WTC11 (cell line): ENCODE measurements around the gene PAN3. TPM values are rescaled to one million over a fixed set of nuclear protein-coding genes. Genes with fewer than 3 reads are reported as not detected.

Experiments
- ATAC-seq: fragments of 200-7000 bp; cut with Tn5 transposase; 2 replicates; pipeline ENCODE4 v1.10.0; 2021; ENCODE audit warnings: mild to moderate bottlenecking, moderate library complexity
- CTCF ChIA-PET: fragments of 300-600 bp; sonication (Branson Sonifier 250); formaldehyde crosslinking; loops from one replicate; lab custom pipeline; 2021; ENCODE audit warnings: antibody characterized with exemption; lab: Charles Lee
- POLR2A ChIA-PET: fragments of 350-600 bp; sonication (Branson Sonifier 250); formaldehyde crosslinking; loops from one replicate; lab custom pipeline; 2021; ENCODE audit warnings: antibody characterized with exemption; lab: Charles Lee
- DNase-seq: peaks from one replicate; pipeline ENCODE4 v3.0.0; 2021; ENCODE audit warnings: low spot score
- H3K27ac Mint-ChIP-seq: 2 replicates; pipeline ENCODE4 v1.8.0; 2021; ENCODE audit warnings: mixed read lengths
- H3K27me3 Mint-ChIP-seq: 2 replicates; pipeline ENCODE4 v1.8.0; 2021; ENCODE audit warnings: low read depth, mild to moderate bottlenecking, moderate library complexity, mixed read lengths
- H3K36me3 Mint-ChIP-seq: 2 replicates; pipeline ENCODE4 v1.8.0; 2021; ENCODE audit warnings: mixed read lengths
- H3K4me1 Mint-ChIP-seq: 2 replicates; pipeline ENCODE4 v1.8.0; 2022; ENCODE audit warnings: mixed read lengths
- H3K4me3 Mint-ChIP-seq: 2 replicates; pipeline ENCODE4 v1.8.0; 2021; ENCODE audit warnings: mild to moderate bottlenecking, moderate library complexity, mixed read lengths
- H3K9me3 Mint-ChIP-seq: 2 replicates; pipeline ENCODE4 v1.8.0; 2021; ENCODE audit warnings: mixed read lengths
- E2F1 ChIP-seq: sonication (generic); formaldehyde crosslinking; IDR thresholded peaks from 2 replicates; pipeline ENCODE4 v1.8.0; 2022; ENCODE audit warnings: mild to moderate bottlenecking, missing genetic modification reagents
- ELF4 ChIP-seq: sonication (generic); formaldehyde crosslinking; IDR thresholded peaks from 2 replicates; pipeline ENCODE4 v1.8.1; 2022; ENCODE audit warnings: low read depth, mild to moderate bottlenecking, moderate library complexity, missing genetic modification reagents
- HMGA2 ChIP-seq: fragments of 250-450 bp; sonication (Bioruptor Pico); IDR thresholded peaks from 2 replicates; pipeline ENCODE4 v1.4.0; 2021; ENCODE audit warnings: mild to moderate bottlenecking, moderate library complexity
- KAT7 ChIP-seq: sonication (generic); formaldehyde crosslinking; IDR thresholded peaks from 2 replicates; pipeline ENCODE4 v1.8.1; 2023; ENCODE audit warnings: missing genetic modification reagents, mild to moderate bottlenecking, borderline replicate concordance
- NFE2L1 ChIP-seq: sonication (generic); formaldehyde crosslinking; IDR thresholded peaks from 2 replicates; pipeline ENCODE4 v1.8.1; 2023; ENCODE audit warnings: missing genetic modification reagents
- NR1H2 ChIP-seq: sonication (generic); formaldehyde crosslinking; IDR thresholded peaks from 2 replicates; pipeline ENCODE4 v1.9.0; 2021; ENCODE audit warnings: mild to moderate bottlenecking, moderate library complexity, missing genetic modification reagents
- OVOL2 ChIP-seq: fragments of 250-450 bp; sonication (Bioruptor Pico); IDR thresholded peaks from 2 replicates; pipeline ENCODE4 v1.9.0; 2021; ENCODE audit warnings: mild to moderate bottlenecking, borderline replicate concordance
- PRRX2 ChIP-seq: fragments of 250-450 bp; sonication (Bioruptor Pico); IDR thresholded peaks from 2 replicates; pipeline ENCODE4 v1.8.0; 2021; ENCODE audit warnings: mild to moderate bottlenecking
- SMAD3 ChIP-seq: sonication (generic); formaldehyde crosslinking; IDR thresholded peaks from 2 replicates; pipeline ENCODE4 v1.8.0; 2022; ENCODE audit warnings: missing genetic modification reagents, mild to moderate bottlenecking, borderline replicate concordance
- SMAD4 ChIP-seq: sonication (generic); formaldehyde crosslinking; IDR thresholded peaks from 2 replicates; pipeline ENCODE4 v1.8.0; 2022; ENCODE audit warnings: mild to moderate bottlenecking, missing genetic modification reagents
- STAT6 ChIP-seq: sonication (generic); formaldehyde crosslinking; conservative IDR thresholded peaks from 2 replicates; pipeline ENCODE4 v1.8.1; 2023; ENCODE audit warnings: mild to moderate bottlenecking, low read depth, missing genetic modification reagents, moderate library complexity
- TP53 ChIP-seq: sonication (generic); formaldehyde crosslinking; IDR thresholded peaks from 2 replicates; pipeline ENCODE4 v1.8.1; 2023; ENCODE audit warnings: mild to moderate bottlenecking, missing genetic modification reagents
- ZNF232 ChIP-seq: sonication (generic); formaldehyde crosslinking; IDR thresholded peaks from 2 replicates; pipeline ENCODE4 v1.8.0; 2022; ENCODE audit warnings: mild to moderate bottlenecking, missing genetic modification reagents
- ZNF532 ChIP-seq: fragments of 250-450 bp; sonication (Bioruptor Pico); IDR thresholded peaks from 2 replicates; pipeline ENCODE4 v1.9.0; 2021; ENCODE audit warnings: mild to moderate bottlenecking, borderline replicate concordance
- total RNA-seq: library from RNA; stranded (reverse); gene quantifications from 3 replicates; pipeline ENCODE4 v1.2.3, GENCODE V29; 2021
- TF ChIP-seq, protein P1 (sequence below): sonication (generic); formaldehyde crosslinking; IDR thresholded peaks from 2 replicates; pipeline ENCODE4 v1.8.0; 2022; ENCODE audit warnings: mild to moderate bottlenecking, missing genetic modification reagents
- TF ChIP-seq, protein P2 (sequence below): sonication (generic); formaldehyde crosslinking; IDR thresholded peaks from 2 replicates; pipeline ENCODE4 v1.8.0; 2022; ENCODE audit warnings: mild to moderate bottlenecking, missing genetic modification reagents
- TF ChIP-seq, protein P3 (sequence below): sonication (generic); formaldehyde crosslinking; IDR thresholded peaks from 2 replicates; pipeline ENCODE4 v1.8.1; 2023; ENCODE audit warnings: mild to moderate bottlenecking, missing genetic modification reagents, moderate library complexity
- TF ChIP-seq, protein P4 (sequence below): sonication (generic); formaldehyde crosslinking; IDR thresholded peaks from 2 replicates; pipeline ENCODE4 v1.8.1; 2022; ENCODE audit warnings: missing genetic modification reagents, borderline replicate concordance
- TF ChIP-seq, protein P5 (sequence below): fragments of 250-450 bp; sonication (Bioruptor Pico); IDR thresholded peaks from 2 replicates; pipeline ENCODE4 v1.9.0; 2021; ENCODE audit warnings: moderate library complexity, mild to moderate bottlenecking, inconsistent platforms, borderline replicate concordance
- TF ChIP-seq, protein P6 (sequence below): fragments of 250-450 bp; sonication (Bioruptor Pico); IDR thresholded peaks from 2 replicates; pipeline ENCODE4 v1.9.0; 2021; ENCODE audit warnings: mild to moderate bottlenecking

The PAN3 gene
- total RNA-seq, 1 experiment from 2014 or later, result 37.8 TPM

GRCh38 chr13:28267497-28267896, 129.2 kb downstream of the PAN3 start (continued):
- TF ChIP-seq E2F1 (CRISPR knock-in tag) (no peak), ELF4 (CRISPR knock-in tag) (no peak), ZNF532 (CRISPR knock-in tag) (no peak), TP53 (no peak), STAT6 (CRISPR knock-in tag) (no peak), OVOL2 (no peak)
- TF ChIP-seq, protein P1, sequence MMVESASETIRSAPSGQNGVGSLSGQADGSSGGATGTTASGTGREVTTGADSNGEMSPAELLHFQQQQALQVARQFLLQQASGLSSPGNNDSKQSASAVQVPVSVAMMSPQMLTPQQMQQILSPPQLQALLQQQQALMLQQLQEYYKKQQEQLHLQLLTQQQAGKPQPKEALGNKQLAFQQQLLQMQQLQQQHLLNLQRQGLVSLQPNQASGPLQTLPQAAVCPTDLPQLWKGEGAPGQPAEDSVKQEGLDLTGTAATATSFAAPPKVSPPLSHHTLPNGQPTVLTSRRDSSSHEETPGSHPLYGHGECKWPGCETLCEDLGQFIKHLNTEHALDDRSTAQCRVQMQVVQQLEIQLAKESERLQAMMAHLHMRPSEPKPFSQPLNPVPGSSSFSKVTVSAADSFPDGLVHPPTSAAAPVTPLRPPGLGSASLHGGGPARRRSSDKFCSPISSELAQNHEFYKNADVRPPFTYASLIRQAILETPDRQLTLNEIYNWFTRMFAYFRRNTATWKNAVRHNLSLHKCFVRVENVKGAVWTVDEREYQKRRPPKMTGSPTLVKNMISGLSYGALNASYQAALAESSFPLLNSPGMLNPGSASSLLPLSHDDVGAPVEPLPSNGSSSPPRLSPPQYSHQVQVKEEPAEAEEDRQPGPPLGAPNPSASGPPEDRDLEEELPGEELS (CRISPR knock-in tag), result no peak

DNA sequence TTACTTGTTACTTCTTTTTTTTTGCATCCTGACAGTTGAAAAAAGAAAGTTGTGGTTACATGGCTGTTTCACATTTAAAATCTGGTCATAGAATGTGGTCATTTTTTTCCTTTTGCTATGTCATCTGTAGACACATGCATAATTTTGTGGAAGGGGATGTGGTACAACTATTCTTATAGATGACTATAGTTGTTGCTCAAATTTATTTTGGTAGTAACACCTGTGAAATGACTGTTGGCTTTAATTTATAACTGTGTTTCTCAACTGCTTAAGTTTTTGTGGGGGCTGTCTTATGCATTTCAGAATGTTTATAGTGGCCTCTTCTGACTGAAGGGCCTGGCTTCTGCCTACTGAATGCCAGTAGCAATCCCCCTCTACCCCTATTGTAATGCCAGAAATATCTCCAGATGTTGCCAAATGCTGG, 130.5 kb downstream of the PAN3 start:
- POLR2A ChIA-PET, result no interaction called here
- H3K36me3 Mint-ChIP-seq, result peaks cover 17% of the 10 kb centered on the region
- TF ChIP-seq STAT6 (CRISPR knock-in tag) (no peak), SMAD4 (CRISPR knock-in tag) (no peak), NR1H2 (CRISPR knock-in tag) (no peak), ZNF232 (CRISPR knock-in tag) (no peak), SMAD3 (CRISPR knock-in tag) (no peak), KAT7 (no peak), HMGA2 (CRISPR knock-in tag) (no peak), NFE2L1 (CRISPR knock-in tag) (no peak), PRRX2 (no peak)
- TF ChIP-seq, protein P2, sequence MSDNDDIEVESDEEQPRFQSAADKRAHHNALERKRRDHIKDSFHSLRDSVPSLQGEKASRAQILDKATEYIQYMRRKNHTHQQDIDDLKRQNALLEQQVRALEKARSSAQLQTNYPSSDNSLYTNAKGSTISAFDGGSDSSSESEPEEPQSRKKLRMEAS (CRISPR knock-in tag), result no peak
- TF ChIP-seq, protein P3, sequence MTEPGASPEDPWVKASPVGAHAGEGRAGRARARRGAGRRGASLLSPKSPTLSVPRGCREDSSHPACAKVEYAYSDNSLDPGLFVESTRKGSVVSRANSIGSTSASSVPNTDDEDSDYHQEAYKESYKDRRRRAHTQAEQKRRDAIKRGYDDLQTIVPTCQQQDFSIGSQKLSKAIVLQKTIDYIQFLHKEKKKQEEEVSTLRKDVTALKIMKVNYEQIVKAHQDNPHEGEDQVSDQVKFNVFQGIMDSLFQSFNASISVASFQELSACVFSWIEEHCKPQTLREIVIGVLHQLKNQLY (CRISPR knock-in tag), result no peak
- TF ChIP-seq, protein P4, sequence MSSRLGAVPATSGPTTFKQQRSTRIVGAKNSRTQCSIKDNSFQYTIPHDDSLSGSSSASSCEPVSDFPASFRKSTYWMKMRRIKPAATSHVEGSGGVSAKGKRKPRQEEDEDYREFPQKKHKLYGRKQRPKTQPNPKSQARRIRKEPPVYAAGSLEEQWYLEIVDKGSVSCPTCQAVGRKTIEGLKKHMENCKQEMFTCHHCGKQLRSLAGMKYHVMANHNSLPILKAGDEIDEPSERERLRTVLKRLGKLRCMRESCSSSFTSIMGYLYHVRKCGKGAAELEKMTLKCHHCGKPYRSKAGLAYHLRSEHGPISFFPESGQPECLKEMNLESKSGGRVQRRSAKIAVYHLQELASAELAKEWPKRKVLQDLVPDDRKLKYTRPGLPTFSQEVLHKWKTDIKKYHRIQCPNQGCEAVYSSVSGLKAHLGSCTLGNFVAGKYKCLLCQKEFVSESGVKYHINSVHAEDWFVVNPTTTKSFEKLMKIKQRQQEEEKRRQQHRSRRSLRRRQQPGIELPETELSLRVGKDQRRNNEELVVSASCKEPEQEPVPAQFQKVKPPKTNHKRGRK (CRISPR knock-in tag), result no peak
- TF ChIP-seq, protein P5, sequence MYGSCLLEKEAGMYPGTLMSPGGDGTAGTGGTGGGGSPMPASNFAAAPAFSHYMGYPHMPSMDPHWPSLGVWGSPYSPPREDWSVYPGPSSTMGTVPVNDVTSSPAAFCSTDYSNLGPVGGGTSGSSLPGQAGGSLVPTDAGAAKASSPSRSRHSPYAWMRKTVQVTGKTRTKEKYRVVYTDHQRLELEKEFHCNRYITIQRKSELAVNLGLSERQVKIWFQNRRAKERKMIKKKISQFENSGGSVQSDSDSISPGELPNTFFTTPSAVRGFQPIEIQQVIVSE (CRISPR knock-in tag), result no peak
- TF ChIP-seq, protein P6, sequence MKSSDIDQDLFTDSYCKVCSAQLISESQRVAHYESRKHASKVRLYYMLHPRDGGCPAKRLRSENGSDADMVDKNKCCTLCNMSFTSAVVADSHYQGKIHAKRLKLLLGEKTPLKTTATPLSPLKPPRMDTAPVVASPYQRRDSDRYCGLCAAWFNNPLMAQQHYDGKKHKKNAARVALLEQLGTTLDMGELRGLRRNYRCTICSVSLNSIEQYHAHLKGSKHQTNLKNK, result no peak

More for the DNA sequence above, 130.5 kb downstream of the PAN3 start:
- no peaks in the 10 kb centered on the region for H3K4me1 Mint-ChIP-seq
- DNase-seq, result no peak
- CTCF ChIA-PET, result no interaction called here
- H3K9me3 Mint-ChIP-seq, result no peaks in the 10 kb centered on the region
- no peak overlapping the region for H3K4me3 Mint-ChIP-seq
- ATAC-seq, result no peak
- no peaks in the 10 kb centered on the region for H3K27me3 Mint-ChIP-seq
- H3K27ac Mint-ChIP-seq, result no peak overlapping the region
